ENCODE data around the gene SGCA. TPM values are rescaled to one million over a fixed set of nuclear protein-coding genes. Genes with fewer than 3 reads are reported as not detected.
A peak's percentile ranks its signal among the peaks of the same experiment; 100 is the strongest.

SGCA gene
- total and polyA plus RNA-seq, 2 of the 13 experiments (the other 11 are each of a cell fraction or from before 2014, with no cell fraction given), result not detected

DNA sequence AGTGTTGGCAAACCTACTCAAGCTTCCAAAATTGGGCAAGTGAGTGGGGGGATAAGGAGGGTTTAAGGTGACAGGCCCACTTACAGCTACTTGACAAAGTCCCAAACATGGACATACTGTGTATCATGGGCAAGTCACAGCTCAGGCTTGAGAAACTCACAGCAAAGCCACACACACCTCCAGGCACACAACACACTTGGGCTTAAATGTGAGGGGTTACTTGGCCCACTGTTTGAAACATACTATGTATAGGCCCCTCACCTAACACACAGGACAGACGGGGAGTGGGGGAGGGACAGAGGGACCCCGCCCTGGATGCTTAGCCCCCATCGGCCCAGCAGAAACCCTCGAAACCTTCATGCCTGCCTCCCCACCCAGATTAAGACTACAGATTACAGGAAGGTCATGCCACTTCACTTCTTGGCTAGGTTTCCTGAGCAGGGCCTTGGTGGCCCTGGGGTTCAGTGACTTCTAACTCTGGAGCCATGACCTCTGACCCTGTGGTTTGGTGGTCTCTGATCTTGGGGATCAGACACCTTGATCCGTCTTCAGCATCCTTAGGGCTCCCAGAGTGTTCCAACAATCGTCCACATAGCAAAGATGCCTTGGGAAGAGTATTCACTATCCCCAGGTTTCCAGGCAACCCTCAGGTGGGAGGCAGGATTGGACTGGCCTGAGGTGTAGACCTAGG is 33.6 kb upstream of the SGCA start:
- BruUV-seq (replicated peaks), result no TSS peak
- no peak for DNase-seq (ENCODE audit: low spot score)
- Histone ChIP-seq H3K4me3 (replicated peaks in 1 of 3; ENCODE audit: insufficient read depth in 1 of 3, low read depth in 2 of 3, low read length in 3 of 3) (no peak overlapping the region), H3K4me2 (ENCODE audit: low read depth, low read length) (no peak overlapping the region), H3K9me3 (ENCODE audit: low read length) (no peaks in the 10 kb centered on the region), H2AFZ (ENCODE audit: low read length) (no peak overlapping the region), H3K4me1 (ENCODE audit: insufficient read depth, low read length) (peaks cover 53% of the 10 kb centered on the region), H3K9ac (ENCODE audit: insufficient read depth, low read depth, low read length) (no peak overlapping the region), H3K27ac (ENCODE audit: extremely low read length, insufficient read depth, low read length) (peak overlapping the region; percentile 52), H3K79me2 (ENCODE audit: insufficient read depth, low read length) (no peaks in the 10 kb centered on the region), H3K36me3 (replicated peaks in 1 of 2; ENCODE audit: control insufficient read depth in 1 of 2, insufficient read depth in 2 of 2, low read length in 2 of 2) (peaks cover 10% of the 10 kb centered on the region in 2 experiments; a peak in 2 of 5 replicates), H4K20me1 (ENCODE audit: insufficient read depth, low read length) (no peaks in the 10 kb centered on the region), H3K27me3 (ENCODE audit: control insufficient read depth in 1 of 2, insufficient read depth in 2 of 2, low read length in 2 of 2) (peaks cover 6 to 22% of the 10 kb centered on the region in 2 experiments)
- ChIA-PET CTCF (ENCODE audit: low intra/inter-chr PET ratio, low total read pairs) (no interaction called here), POLR2A (interaction anchor here (0.9 to 1.6 kb wide), 5 partner anchors 9 to 46 kb away, joined by 3 to 6 read pairs (median 3); no protein-coding TSS in a partner anchor)
- intact Hi-C loops (cut with micrococcal nuclease; ENCODE audit: unreplicated experiment), result loop anchor here (2.0 kb wide), 1 partner anchor 37 kb away; the partner anchor contains the start of gene PDK2
- no peak for FAIRE-seq
- in situ Hi-C loops (cut with HindIII; ENCODE audit: extremely low pct_ligation_motif_present, low pct_unique_long_range_greater_than_20kb), result no loop called here
- 72% methylated on average over 6 of the region's 6 CpGs for WGBS (ENCODE audit: low lambda C conversion rate)
- TF ChIP-seq, protein P1, sequence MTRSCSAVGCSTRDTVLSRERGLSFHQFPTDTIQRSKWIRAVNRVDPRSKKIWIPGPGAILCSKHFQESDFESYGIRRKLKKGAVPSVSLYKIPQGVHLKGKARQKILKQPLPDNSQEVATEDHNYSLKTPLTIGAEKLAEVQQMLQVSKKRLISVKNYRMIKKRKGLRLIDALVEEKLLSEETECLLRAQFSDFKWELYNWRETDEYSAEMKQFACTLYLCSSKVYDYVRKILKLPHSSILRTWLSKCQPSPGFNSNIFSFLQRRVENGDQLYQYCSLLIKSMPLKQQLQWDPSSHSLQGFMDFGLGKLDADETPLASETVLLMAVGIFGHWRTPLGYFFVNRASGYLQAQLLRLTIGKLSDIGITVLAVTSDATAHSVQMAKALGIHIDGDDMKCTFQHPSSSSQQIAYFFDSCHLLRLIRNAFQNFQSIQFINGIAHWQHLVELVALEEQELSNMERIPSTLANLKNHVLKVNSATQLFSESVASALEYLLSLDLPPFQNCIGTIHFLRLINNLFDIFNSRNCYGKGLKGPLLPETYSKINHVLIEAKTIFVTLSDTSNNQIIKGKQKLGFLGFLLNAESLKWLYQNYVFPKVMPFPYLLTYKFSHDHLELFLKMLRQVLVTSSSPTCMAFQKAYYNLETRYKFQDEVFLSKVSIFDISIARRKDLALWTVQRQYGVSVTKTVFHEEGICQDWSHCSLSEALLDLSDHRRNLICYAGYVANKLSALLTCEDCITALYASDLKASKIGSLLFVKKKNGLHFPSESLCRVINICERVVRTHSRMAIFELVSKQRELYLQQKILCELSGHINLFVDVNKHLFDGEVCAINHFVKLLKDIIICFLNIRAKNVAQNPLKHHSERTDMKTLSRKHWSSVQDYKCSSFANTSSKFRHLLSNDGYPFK (CRISPR knock-in tag; IDR thresholded peaks at IDR 0.05; ENCODE audit: borderline replicate concordance), result peak; percentile 8; the same call in 1 of the 2 replicates
- TF ChIP-seq POLR2G (IDR thresholded peaks at IDR 0.05; ENCODE audit: low read depth, low read length), result 0 out of 2 replicates have a peak, but pooled peaks have one; percentile 14
- TF ChIP-seq ZNF256 (CRISPR knock-in tag; conservative IDR thresholded peaks at IDR 0.05), result 0 out of 2 replicates have a peak, but pooled peaks have one; percentile 31
- TF ChIP-seq, protein P2, sequence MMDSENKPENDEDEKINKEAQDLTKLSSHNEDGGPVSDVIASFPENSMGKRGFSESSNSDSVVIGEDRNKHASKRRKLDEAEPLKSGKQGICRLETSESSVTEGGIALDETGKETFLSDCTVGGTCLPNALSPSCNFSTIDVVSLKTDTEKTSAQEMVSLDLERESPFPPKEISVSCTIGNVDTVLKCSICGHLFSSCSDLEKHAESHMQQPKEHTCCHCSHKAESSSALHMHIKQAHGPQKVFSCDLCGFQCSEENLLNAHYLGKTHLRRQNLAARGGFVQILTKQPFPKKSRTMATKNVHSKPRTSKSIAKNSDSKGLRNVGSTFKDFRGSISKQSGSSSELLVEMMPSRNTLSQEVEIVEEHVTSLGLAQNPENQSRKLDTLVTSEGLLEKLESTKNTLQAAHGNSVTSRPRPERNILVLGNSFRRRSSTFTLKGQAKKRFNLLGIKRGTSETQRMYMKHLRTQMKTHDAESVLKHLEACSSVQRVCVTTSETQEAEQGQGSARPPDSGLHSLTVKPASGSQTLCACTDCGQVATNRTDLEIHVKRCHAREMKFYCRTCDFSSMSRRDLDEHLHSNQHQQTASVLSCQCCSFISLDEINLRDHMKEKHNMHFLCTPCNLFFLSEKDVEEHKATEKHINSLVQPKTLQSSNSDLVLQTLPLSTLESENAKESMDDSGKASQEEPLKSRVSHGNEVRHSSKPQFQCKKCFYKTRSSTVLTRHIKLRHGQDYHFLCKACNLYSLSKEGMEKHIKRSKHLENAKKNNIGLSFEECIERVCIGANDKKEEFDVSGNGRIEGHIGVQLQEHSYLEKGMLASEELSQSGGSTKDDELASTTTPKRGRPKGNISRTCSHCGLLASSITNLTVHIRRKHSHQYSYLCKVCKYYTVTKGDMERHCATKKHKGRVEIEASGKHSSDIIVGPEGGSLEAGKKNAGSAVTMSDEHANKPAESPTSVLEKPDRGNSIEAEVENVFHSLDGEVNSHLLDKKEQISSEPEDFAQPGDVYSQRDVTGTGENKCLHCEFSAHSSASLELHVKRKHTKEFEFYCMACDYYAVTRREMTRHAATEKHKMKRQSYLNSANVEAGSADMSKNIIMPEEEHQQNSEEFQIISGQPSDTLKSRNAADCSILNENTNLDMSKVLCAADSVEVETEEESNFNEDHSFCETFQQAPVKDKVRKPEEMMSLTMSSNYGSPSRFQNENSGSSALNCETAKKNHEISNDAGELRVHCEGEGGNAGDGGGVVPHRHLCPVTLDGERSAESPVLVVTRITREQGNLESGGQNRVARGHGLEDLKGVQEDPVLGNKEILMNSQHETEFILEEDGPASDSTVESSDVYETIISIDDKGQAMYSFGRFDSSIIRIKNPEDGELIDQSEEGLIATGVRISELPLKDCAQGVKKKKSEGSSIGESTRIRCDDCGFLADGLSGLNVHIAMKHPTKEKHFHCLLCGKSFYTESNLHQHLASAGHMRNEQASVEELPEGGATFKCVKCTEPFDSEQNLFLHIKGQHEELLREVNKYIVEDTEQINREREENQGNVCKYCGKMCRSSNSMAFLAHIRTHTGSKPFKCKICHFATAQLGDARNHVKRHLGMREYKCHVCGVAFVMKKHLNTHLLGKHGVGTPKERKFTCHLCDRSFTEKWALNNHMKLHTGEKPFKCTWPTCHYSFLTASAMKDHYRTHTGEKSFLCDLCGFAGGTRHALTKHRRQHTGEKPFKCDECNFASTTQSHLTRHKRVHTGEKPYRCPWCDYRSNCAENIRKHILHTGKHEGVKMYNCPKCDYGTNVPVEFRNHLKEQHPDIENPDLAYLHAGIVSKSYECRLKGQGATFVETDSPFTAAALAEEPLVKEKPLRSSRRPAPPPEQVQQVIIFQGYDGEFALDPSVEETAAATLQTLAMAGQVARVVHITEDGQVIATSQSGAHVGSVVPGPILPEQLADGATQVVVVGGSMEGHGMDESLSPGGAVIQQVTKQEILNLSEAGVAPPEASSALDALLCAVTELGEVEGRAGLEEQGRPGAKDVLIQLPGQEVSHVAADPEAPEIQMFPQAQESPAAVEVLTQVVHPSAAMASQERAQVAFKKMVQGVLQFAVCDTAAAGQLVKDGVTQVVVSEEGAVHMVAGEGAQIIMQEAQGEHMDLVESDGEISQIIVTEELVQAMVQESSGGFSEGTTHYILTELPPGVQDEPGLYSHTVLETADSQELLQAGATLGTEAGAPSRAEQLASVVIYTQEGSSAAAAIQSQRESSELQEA (CRISPR knock-in tag; IDR thresholded peaks at IDR 0.05; ENCODE audit: not compliant biosample characterization), result peak; percentile 5
- no peak for TF ChIP-seq HHEX (CRISPR knock-in tag; IDR thresholded peaks at IDR 0.05)
- ATAC-seq, result peak; percentile 11; the same call in 2 of the 3 replicates
